DLD1 (cell line): ENCODE measurements around the gene SMAP1.

ENCODE experiments used
- in situ Hi-C: cut with HindIII; loops from 2 replicates; pipeline ENCODE4 v1.10.0; 2017; ENCODE audit warnings: low sequenced_read_pairs

The SMAP1 gene

DNA sequence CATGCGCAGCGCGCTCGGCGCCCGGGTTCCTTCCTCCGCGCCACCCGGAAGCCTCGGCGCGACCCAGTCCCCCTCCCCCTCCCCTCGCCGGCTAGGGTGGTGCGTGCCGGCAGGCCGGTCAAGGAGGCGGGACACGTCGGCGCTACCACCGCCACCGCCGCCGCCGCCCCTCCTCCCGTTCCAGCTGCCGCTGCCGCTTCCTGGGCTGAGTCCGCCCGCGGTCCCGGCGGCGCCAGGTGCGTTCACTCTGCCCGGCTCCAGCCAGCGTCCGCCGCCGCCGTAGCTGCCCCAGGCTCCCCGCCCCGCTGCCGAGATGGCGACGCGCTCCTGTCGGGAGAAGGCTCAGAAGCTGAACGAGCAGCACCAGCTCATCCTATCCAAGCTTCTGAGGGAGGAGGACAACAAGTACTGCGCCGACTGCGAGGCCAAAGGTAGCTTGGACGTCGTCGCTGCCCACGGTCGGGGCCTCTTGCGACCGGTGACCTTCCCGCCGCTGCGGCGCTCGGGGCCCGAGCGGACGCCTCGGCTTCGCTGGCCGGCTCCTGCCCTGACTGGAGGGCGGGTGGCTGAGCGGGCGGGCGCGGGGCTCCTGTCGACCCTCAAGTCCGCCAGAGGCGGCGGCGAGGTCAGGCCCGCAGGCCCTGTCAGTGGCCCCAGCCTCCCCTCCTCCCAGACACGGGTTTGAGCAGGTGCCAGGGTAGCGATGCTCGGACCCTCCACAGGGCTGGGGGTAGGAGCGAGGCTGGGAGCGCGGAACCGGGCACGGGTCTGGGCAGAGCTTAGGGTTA lies at the start of gene SMAP1:
Gene SMAP1 (plus strand): TSS at position 173 of the 788 bp plus-strand sequence. CDS start 141 bp downstream, at position 314.
- in situ Hi-C loops, result no loop called here

DNA sequence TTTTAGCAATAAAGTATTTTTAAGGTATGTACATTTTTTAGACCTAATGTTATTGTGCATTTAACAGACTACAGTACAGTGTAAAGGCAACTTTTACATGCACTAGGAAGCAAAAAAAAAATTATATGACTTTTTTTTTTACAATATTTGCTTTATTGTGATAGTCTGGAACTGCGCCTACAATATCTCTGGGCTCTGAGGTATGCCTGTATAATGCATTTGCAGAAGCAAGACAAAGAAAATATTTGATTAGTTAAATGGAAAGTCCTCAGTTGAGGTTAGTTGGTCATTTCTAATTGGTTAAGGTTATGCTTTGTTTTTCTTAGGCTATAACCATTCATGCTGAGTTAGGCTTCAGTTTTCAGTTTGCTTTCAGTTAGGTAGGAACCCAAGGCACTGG lies 46.9 kb upstream of the SMAP1 start:
- in situ Hi-C loops, result no loop called here

DNA sequence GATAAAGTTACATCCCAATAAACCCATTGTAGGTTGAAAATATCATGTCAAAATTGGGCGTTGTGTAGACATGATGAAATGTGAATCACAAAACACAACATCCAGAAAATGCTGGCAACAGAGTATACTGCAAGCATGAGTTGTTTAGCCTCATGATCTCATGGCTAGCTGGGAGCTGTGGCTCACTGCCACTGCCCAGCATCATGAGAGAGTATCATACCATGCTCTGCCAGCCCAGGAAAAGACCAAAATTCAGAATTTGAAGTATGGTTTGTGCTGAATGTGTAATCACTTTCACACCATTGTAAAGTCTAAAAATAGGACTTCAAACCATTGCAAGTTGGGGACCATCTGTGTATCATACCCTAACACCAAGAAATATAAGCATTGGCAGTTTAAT lies 45.2 kb upstream of the SMAP1 start:
- in situ Hi-C loops, result no loop called here

DNA sequence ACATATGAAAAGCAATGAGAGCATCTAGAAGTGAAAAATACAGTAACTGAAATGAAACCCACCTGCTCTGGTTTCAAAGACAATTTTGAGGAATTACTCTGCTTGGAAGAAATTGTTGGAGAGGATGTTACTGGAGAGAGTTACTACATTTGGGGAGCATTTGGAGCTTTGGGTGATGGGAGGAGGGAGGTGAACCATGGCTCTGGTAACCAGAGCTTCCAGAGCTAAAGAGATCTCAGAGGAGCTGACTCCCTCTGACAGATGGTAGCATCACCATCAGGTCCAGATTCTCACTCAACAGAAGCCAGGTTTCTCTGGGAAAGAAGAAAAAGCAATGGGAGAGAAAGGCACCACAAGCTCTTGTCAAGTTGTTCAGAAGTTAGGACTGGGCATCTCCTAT lies 42.2 kb upstream of the SMAP1 start:
- in situ Hi-C loops, result no loop called here

DNA sequence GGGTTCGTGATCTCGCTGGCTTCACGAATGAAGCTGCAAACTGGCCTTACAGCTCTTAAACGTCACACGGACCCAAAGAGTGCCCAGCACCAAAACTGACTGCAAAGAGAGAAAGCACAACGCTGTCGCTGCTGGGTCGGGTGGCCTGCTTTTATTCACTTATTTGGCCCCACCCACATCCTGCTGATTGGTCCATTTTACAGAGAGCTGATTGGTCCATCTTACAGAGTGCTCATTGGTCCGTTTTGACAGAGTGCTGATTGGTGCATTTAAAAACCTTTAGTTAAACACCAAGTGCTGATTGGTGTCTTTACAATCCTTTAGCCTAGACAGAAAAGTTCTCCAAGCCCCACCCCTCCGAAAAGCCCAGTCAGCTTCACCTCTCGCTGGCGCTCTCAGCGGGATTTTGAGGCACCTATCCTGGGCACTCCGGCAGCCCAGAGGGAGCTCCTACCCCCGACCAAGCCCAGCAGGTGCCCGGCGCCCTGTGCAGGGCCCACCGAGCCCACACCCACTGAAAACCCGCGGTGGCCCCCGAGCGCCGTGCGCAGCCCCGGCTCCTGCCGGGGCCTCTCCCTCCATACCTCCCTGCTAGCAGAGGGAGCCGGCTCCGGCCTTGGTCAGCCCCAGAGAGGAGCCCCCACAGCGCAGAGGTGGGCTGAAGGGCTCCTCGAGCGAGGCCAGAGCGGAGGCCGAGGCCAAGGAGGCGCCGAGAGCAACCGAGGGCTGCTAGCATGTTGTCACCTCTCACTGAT lies 40.0 kb upstream of the SMAP1 start:
- in situ Hi-C loops, result no loop called here

DNA sequence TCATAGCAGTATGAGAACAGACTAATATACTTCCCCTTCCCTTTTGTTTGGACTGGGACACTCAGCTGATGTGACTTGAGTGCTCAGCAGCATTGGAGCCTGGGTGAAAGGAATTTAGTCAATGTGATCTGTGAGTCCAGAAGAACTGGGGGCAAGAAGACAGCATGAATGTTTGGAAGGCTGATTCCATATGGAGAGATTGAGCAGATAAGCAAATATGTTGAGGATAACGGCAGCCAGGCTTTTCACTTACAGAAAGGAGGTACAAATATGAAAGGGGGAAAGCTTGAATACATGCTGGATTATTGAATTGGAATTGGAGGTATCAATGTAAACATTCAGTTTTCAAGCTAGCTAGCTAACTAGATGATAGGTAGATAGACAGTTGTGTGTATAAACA lies 37.8 kb upstream of the SMAP1 start:
- in situ Hi-C loops, result no loop called here

DNA sequence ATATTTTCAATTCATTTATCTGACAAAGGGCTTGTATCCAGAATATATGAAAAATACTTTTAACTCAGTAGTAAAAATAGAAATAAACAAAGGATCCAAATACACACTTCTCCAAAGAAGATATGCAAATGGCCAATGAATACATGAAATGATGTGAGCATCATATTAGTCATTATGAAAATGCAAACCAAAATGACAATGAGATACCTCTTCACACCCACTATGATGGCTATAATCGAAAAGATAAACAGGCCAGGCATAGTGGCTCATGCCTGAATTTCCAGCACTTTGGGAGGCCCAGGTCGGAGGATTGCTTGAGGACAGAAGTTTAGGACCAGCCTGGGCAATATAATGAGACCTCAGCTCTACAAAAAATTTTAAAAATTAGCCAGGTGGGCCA lies 33.8 kb upstream of the SMAP1 start:
- in situ Hi-C loops, result no loop called here

DNA sequence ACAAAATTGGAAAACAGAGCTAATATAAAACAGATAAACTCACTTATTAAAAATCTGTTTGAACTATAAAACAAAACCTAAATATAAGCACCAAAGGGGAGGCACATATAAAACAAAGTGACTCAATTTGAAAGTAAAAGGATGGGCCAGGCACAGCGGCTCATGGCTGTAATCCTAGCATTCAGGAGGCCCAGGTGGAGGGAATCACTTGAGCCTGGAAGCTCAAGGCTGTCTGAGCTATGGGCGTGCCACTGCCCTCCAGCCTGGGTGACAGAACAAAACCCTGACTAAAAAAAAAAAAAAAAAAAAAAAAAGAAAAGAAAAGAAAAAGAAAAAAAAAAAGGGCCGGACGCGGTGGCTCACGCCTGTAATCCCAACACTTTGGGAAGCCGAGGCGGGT lies 31.1 kb upstream of the SMAP1 start:
- in situ Hi-C loops, result no loop called here

DNA sequence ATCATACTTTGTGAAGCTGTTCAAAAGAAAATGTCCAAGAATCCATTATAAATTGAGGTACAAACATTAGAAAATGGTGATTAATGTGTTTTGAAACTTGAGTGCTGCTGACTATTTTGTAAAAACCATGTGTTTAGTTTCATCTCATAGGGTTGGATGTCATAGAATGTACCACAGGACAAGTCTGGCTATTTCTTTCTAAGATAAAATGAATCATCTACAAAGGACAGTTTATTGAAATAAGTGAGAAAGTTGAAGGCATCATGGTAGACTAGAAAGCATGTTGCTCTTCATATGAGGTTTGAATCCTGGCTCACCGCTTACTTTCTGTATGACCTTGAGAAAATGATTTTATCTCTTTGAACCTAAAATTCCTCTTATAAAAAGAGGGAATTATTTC lies 29.2 kb upstream of the SMAP1 start:
- in situ Hi-C loops, result no loop called here

DNA sequence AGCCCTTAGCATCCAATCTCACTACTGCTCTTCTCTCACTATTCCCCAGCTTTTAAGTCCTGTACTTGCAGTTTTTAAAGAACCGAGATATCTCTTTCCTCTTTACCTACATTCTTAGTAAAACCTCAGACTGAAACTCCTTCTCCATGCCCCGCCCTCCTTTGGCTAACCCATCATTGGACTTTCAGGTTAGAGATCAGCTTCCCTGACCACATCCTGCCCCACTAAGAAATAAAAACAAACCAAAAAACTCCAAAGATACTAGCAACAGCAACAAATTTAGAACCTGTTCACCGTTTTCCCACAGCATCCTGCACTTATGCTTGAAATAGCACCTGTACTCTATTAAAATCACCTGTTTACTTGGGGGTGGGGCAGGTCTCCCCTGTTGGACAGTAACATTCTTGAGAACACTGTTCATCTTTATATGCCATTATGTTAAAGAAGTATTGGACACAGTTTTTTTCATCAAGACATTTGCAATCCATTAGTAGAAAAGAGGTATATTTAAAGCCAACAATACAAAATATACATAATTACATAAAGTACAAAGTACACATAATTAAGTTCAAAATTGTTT lies 16.3 kb upstream of the SMAP1 start:
- in situ Hi-C loops, result no loop called here

DNA sequence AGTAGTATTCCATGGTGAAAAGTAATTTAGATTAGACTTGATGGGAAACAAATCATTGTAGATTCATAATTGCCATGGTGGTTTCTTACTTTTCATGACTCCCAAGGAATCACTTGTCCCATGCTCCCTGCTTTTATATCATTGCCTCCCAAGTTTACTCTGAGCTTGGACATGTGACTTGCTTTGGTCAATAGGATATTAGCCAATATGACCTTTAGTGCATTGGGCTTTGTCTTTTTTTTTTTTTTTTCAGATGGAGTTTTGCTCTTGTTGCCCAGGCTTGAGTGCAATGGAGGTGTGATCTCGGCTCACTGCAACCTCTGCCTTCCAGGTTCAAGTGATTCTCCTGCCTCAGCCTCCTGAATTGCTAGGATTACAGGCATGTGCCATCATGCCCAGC lies 15.5 kb upstream of the SMAP1 start:
- in situ Hi-C loops, result no loop called here

DNA sequence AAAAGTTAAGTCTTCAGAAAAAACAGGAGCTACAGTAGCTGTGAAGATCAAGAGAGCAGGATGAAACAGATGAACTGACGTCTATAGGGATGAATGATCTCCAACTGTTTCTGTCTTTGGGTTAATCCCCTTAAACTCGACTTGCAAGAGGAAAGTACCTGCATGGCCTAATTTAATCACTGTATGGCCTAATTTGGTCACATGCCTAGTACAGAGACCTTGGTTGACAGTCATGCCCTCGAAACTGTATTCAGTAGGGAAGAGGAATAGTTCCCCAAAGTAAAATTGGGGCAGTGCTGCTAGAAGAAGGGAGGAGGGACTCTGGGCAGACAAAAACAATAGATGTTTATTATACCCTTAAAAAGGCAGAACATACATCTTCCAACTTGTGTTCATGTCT lies 10.0 kb upstream of the SMAP1 start:
- in situ Hi-C loops, result no loop called here

DNA sequence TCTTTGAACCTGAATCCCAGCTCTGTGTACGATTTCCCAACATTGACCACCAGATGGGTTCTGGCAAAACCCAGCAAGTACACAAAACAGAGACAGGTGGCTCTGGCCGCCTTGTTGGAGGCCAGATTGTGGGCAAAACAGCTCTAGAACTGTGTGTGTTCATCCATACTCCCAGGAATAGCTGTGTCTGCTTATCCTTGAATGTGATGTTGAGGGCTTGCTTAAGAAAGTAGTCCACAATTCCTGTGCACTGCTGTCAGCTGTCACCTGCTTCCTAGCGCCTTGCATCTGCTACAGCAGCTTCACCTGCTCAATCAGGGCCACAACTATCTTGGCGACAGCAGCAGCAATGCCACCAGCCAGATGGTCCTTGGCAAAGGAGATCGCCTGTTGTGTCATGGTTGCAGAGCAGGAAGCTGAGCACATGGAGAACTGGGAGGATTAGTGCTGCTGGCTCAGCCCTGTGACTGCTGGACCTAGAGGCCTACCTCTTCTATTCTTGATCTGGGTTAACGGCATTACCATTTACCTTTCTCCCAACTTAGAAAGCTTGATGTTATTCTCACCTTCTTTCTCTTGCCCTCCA lies 3.7 kb upstream of the SMAP1 start:
- in situ Hi-C loops, result no loop called here

DNA sequence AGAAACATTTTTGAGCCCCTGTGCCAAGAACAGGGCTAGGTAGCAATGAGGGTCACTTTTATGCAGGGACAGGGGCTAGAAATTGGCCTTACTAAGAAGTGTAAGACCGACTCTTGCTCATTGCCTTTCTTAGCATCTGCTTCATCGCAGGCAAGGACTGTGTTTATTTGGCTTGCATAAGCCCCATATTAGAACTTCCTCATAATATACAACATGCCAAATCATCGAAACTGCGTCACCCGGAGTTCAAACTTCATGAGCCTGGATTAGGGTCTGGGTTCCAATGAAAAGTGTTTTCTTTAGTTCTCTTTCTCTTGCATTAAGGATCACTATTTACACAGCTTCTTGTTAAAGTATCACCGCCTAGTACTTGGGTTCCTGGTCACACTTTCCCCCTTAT lies 977 bp upstream of the SMAP1 start:
- in situ Hi-C loops, result no loop called here

DNA sequence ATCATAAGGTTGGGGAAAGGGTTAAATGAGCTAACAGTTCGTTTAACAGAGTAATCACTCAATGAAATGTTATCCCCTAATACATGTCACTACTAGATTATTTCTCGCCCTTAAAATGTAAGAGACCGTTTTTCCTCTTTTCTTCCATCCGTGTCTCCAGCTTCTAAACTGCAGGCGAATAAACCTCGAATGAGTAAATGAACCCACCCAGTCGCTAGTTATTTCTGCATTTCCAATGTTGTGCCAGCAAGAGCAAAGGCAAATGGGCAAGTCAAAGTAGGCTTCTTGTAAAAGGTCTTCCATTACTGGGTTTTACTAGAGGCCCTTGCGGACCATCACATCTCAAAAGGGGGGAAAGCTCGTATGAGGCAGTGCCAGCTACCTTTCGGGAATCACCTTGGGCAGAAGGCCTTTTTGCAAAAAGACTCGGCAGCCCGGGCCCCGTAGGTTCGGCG lies 400 bp upstream of the SMAP1 start:
- in situ Hi-C loops, result no loop called here

DNA sequence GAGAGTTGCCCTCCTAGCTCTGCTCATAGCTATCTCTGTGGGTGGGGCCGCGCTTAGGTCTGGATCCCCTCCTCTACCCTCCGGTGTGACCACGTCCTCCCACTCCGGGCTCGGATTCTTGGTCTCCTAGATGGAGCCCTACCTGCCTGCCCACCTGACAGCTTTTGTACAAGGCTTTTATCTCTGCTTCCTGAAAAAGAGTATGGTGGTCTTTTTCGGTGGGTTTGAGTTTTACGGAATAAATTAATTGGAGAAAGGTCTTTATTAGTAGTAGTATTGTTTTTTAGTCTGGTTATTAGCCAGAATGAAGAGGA lies 773 bp downstream of the SMAP1 start:
- in situ Hi-C loops, result no loop called here

DNA sequence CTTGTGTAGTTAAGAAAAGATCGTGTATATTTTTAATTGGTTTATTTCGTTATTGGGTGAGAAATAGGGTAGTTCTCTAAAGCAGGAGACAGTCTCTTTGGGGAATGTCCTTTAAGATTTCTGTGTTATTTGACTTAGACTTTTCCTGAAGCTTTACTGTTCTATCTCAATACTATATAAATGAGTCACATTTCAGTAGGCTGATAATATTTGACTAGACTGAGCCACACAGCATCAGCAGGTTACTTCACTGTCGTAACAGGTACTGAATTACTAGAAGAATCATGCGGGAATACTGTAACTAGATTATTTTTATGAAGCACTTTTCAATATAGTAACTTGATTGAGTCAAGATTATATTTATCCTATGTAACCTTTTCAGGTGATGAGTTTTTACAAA lies 1.4 kb downstream of the SMAP1 start:
- in situ Hi-C loops, result no loop called here

DNA sequence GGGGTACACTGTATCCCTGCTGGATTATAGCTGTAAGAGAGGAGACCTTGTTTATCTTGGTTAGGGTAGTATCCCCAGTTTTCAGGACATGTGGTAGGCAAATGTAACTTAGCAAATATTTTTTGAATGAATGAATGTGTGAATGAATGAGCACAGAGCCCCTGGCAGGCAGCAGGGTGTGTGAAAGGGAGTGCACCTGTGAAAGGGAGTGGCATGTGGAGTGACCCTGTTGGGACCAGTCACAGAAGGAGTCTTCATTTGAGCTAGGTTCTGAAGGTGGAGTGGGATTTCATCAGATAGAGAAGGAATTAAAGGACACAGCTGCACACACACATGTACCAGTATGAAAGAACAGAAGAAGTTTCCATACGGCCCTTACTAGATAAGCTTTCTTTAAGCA lies 4.9 kb downstream of the SMAP1 start:
- in situ Hi-C loops, result no loop called here

DNA sequence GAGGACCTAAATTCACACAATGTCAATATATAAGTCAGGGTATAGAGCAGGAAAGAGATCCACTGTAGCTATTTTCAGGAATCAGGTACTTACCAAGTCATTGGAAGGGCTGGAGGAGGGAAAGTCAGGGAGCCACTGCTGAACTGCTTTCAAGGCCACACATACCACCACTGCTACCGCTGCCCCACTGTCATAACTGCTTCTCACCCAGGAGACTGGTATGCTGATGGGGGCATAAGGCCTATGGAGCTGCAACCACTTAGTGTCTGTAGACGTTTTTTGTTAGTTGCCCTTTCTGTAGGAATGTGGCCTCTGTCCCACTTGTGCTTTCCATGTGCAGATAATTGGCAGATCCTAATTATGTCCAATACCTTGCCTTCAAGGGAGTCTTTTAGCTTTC lies 5.4 kb downstream of the SMAP1 start:
- in situ Hi-C loops, result no loop called here

DNA sequence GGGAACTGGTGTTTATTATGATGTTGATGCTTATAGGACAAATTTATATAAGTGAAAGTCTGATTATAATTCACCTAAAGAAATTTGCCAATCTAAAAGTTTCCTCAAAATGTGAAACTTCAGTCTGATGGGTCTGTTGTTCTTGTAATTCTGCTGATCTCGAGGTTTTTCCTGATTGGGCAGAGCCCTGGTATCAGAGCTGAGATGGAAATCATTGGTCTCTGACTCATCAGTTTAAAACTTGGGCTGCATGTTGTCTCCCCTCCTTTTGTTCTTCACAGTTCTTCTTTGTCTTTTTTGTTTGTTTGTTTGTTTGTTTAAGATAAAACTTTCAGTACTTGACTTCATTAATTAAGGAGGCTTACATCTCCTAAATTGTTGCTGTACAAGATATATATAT lies 5.9 kb downstream of the SMAP1 start:
- in situ Hi-C loops, result no loop called here

DNA sequence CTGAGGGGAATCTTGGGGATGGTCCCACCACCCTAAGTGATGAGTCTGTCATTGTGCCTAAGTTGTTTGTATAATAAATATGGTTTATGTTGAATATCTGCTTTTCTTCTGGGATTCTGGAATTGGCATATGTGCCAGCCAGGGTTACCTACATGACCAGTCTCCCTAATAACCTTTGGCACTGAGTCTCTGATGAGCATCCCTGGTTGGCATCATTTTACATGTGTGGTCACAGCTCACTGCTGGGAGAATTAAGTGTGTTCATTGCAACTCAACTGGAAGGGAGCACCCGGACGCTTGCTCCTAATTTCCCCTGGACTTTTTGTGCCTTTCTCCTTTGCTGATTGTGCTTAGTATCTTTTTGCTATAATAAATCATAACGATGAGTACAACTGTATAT lies 8.1 kb downstream of the SMAP1 start:
- in situ Hi-C loops, result no loop called here

DNA sequence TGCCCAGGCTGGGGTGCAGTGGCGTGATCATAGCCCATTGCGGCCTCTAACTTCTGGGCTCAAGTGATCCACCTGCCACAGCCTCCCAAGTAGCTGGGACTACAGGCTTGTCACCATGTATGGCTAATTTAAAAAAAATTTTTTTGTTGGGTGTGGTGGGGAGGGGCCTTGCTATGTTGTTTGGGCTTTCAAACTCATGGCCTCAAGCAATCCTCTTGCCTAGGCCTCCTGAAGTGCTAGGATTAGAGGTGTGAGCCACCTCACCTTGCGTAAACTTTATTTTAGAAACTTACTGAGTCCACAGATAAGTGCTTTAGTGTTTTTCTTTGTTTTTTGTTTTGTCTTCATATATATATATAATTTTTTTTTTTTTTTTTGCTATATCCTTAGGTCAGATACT lies 9.1 kb downstream of the SMAP1 start:
- in situ Hi-C loops, result no loop called here
